Activated effector memory CD4-positive, alpha-beta T cell treated with Interleukin-2 at 50 U/mL for 16 hours (primary cell): ENCODE data around the gene HSPH1.

Source experiments
- DNase-seq: peaks from one replicate; pipeline ENCODE4 v3.0.0-alpha.2; 2020

Gene HSPH1

GRCh38 chr13:31093145-31093885, 68.4 kb downstream of the HSPH1 start:
- DNase-seq, result no peak

GRCh38 chr13:31092646-31093045, 69.1 kb downstream of the HSPH1 start:
- DNase-seq, result no peak

GRCh38 chr13:31090961-31091624, 70.6 kb downstream of the HSPH1 start:
- DNase-seq, result no peak

- DNase-seq, result no peak
Measured at GRCh38 chr13:31090096-31090495, 71.6 kb downstream of the HSPH1 start.

- DNase-seq, result no peak
Measured at GRCh38 chr13:31089649-31090048, 72.1 kb downstream of the HSPH1 start.

GRCh38 chr13:31088826-31089420, 72.8 kb downstream of the HSPH1 start:
- DNase-seq, result no peak
